HepG2 (cell line): Measurements from ENCODE around the gene DENND2A. TPM values are rescaled to one million over a fixed set of nuclear protein-coding genes. Genes with fewer than 3 reads are reported as not detected.

Experiments
- ATAC-seq: fragments of 200-7000 bp; cut with Tn5 transposase; 3 replicates; pipeline ENCODE4 v1.9.1; 2020; ENCODE audit warnings: mild to moderate bottlenecking, moderate library complexity
- BruUV-seq: library from RNA; stranded (reverse); fragments of 400-500 nt; replicated peaks from 2 replicates; lab custom pipeline; 2021; lab: Mats Ljungman, UMichigan
- CTCF ChIA-PET: fragments of 300-600 bp; formaldehyde crosslinking; extraction: SDS; loops from one replicate; lab custom pipeline; 2021; ENCODE audit warnings: low total read pairs, inconsistent platforms, low intra/inter-chr PET ratio; lab: Yijun Ruan, JAX
- POLR2A ChIA-PET: fragments of 350-600 bp; sonication (Branson Sonifier 250); formaldehyde crosslinking; loops from one replicate; lab custom pipeline; 2020; ENCODE audit warnings: antibody characterized with exemption, inconsistent platforms; lab: Yijun Ruan, JAX
- DNase-seq: peaks from one replicate; pipeline ENCODE4 v3.0.0-alpha.2; 2015; ENCODE audit warnings: low spot score
- FAIRE-seq: peaks from 3 replicates; lab custom pipeline; 2011; peaks lifted over from hg19 to GRCh38; lab: Jason Lieb, UNC
- H2AFZ ChIP-seq: one replicate; pipeline ENCODE4 v1.6.1; 2011; ENCODE audit warnings: low read length, inconsistent platforms
- H3K27ac ChIP-seq: fragments of 300-600 bp; 3 replicates; pipeline ENCODE4 v1.8.0; 2011; ENCODE audit warnings: mixed run types, mild to moderate bottlenecking, mixed read lengths, low read length, inconsistent platforms; ENCODE audit not compliant: insufficient read depth; ENCODE audit errors: extremely low read length
- H3K27me3 ChIP-seq, 2 experiments: fragments of 200-600 bp in 1 of 2; 2 replicates in 1 of 2; 3 replicates in 1 of 2; pipeline versions ENCODE4 v1.6.0 to v1.8.0; 2011; ENCODE audit warnings: low read length in 2 of 2, mild to moderate bottlenecking in 2 of 2, moderate library complexity in 2 of 2, inconsistent platforms in 1 of 2; ENCODE audit not compliant: insufficient read depth in 2 of 2, control insufficient read depth in 1 of 2
- H3K36me3 ChIP-seq, 2 experiments: fragments of 200-600 bp in 1 of 2; replicated peaks in 1 of 2; 2 replicates in 1 of 2; 3 replicates in 1 of 2; pipeline versions ENCODE4 v1.5.1 to v1.8.0; 2011; ENCODE audit warnings: low read length in 2 of 2, inconsistent platforms in 1 of 2; ENCODE audit not compliant: insufficient read depth in 2 of 2, control insufficient read depth in 1 of 2
- H3K4me1 ChIP-seq: 2 replicates; pipeline ENCODE4 v1.5.1; 2012; ENCODE audit warnings: low read length, inconsistent platforms; ENCODE audit not compliant: insufficient read depth
- H3K4me2 ChIP-seq: 2 replicates; pipeline ENCODE4 v1.6.0; 2011; ENCODE audit warnings: low read depth, low read length, inconsistent platforms
- H3K4me3 ChIP-seq, 3 experiments: fragments of 200-600 bp in 1 of 3; sonication (generic), shearing (Covaris generic) in 1 of 3; replicated peaks in 1 of 3; 2 replicates each; pipeline ENCODE4 v1.5.1; 2011 to 2016; ENCODE audit warnings: low read length in 3 of 3, inconsistent platforms in 2 of 3, low read depth in 2 of 3, mild to moderate bottlenecking in 2 of 3, control low read depth in 1 of 3, mixed read lengths in 1 of 3; ENCODE audit not compliant: insufficient read depth in 1 of 3
- H3K79me2 ChIP-seq: one replicate; pipeline ENCODE4 v1.6.1; 2011; ENCODE audit warnings: low read length, inconsistent platforms; ENCODE audit not compliant: insufficient read depth
- H3K9ac ChIP-seq: 2 replicates; pipeline ENCODE4 v1.6.0; 2011; ENCODE audit warnings: mild to moderate bottlenecking, low read depth, low read length, inconsistent platforms; ENCODE audit not compliant: insufficient read depth
- H3K9me3 ChIP-seq: 2 replicates; pipeline ENCODE4 v1.5.1; 2012; ENCODE audit warnings: mild to moderate bottlenecking, low read length
- H4K20me1 ChIP-seq: 2 replicates; pipeline ENCODE4 v1.6.0; 2011; ENCODE audit warnings: inconsistent platforms, mild to moderate bottlenecking, low read length, moderate library complexity; ENCODE audit not compliant: insufficient read depth
- PCBP1 ChIP-seq: fragments of 200-400 bp; formaldehyde crosslinking; IDR thresholded peaks from 2 replicates; pipeline ENCODE4 v1.6.1; 2017; ENCODE audit warnings: mild to moderate bottlenecking, low read depth, low read length, borderline replicate concordance
- ZBTB3 ChIP-seq: sonication (generic); formaldehyde crosslinking; IDR thresholded peaks from 2 replicates; pipeline ENCODE4 v1.4.0; 2020; ENCODE audit warnings: low read depth, mild to moderate bottlenecking, moderate library complexity, missing genetic modification reagents, borderline replicate concordance
- ZNF260 ChIP-seq: sonication (generic); formaldehyde crosslinking; IDR thresholded peaks from 2 replicates; pipeline ENCODE4 v1.4.0; 2020; ENCODE audit warnings: missing genetic modification reagents, low read depth, mild to moderate bottlenecking, borderline replicate concordance
- ZNF615 ChIP-seq: sonication (generic); formaldehyde crosslinking; IDR thresholded peaks from 2 replicates; pipeline ENCODE4 v1.5.0; 2020; ENCODE audit warnings: mild to moderate bottlenecking, missing genetic modification reagents, borderline replicate concordance
- WGBS: methylation state at CpG from one replicate; pipeline ENCODE4 v1.1.6; 2017; ENCODE audit warnings: low lambda C conversion rate; 5-methylcytosine and 5-hydroxymethylcytosine counted together
- in situ Hi-C: cut with HindIII; loops from 2 replicates; pipeline ENCODE4 v1.10.0; 2017; ENCODE audit warnings: low pct_unique_long_range_greater_than_20kb; ENCODE audit not compliant: extremely low pct_ligation_motif_present
- intact Hi-C: fragments of 100-400 bp; cut with micrococcal nuclease; formaldehyde crosslinking; loops from one replicate; pipeline ENCODE4 v1.10.0; 2022; ENCODE audit not compliant: unreplicated experiment
- polyA plus RNA-seq, 8 experiments: library from polyadenylated mRNA; depleted of rRNA in 3 of 8; stranded (reverse) in 7 of 8; unstranded in 1 of 8; fragments of >200 nt; fragmentation: Illumina TruSeq in 4 of 8; extraction: Trizol in 4 of 8; gene quantifications; 2 replicates each; pipeline versions ENCODE4 v1.2.1 to v1.2.3, GENCODE V29; 2011 to 2016; ENCODE audit warnings: low read depth in 4 of 8, missing spikeins in 1 of 8, mixed read lengths in 1 of 8; ENCODE audit not compliant: insufficient read depth in 1 of 8
- total RNA-seq, 5 experiments: library from RNA; depleted of rRNA; stranded (reverse); fragments of >200 nt; fragmentation: Illumina TruSeq; extraction: Trizol; gene quantifications; 2 replicates each; pipeline ENCODE4 v1.2.3, GENCODE V29; 2016; ENCODE audit warnings: low read depth in 1 of 5

The DENND2A gene
- total and polyA plus RNA-seq, 2 of the 13 experiments (the other 11 are each of a cell fraction or from before 2014, with no cell fraction given): not detected

DNA sequence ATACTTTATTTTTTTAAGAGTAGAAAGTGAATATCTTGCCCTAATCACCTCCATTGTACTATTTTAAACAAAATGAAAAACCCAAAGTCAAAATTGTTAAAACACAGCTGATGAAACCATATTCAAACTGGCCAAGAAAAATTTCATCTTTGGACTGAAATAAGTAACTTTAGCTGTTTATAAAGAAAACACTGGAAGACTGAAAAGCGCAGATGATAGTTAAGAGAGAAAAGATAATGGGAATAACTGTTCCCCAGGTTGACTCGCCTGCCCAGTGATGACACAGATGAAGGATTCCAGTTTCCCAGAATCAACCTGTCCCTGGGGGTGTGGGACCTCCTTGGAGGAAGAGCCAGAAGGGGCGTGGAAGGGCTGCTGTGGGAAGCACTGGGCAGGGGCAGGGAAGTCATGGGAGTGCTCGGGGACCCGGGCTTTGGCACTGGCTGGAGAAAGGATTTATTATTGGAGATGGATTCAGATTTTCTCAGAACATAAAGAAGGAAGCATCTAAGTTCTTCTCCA is 43.1 kb downstream of the DENND2A start (continued):
- TF ChIP-seq ZNF260 (no peak), ZNF615 (CRISPR knock-in tag) (no peak)

DNA sequence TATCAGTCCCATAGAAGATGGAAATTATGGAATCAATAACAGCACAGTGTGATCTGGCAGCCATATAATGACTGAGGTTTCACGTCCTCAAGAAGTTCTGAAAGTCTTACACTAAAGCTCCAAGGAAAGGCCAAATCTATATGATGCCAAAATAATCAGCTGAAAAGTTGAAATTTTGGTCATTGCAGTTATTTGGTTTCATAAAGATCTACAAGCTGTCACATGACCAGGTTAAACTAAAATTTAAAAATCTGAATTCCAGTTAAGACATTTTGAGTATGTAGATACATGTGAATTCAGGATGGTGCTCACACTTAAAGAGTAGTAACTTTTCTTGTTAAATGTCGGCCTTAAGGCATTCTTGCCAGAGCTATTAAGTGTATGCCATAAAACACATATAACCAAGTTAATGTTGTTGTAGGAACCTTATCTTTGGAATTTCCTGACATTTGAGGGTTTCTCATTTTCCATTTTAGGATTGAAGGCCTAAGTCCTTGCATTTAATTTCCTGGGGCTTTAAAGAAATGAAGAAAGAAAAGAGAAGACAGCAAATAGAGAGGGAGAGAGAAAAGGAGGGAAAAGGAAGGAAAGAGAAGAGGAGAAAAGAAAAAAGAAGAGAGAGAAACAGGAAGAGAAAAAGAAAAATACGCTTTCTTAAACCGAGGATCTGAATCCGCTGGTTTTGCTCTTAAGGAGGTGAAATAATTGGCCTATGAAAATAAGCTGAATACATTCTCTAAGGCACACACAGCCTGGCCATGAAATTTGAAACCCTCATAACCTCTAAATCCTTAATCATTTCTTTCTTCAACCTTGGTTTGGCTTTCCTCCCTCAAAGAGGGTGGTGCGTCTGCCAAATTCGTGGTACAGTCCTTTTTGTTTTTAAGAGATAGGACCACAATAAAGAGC is 43.8 kb downstream of the DENND2A start:
- no TSS peak for BruUV-seq
- CTCF ChIA-PET: no interaction called here
- Histone ChIP-seq H3K4me2 (no peak overlapping the region), H3K4me1 (no peaks in the 10 kb centered on the region), H3K27me3 (peaks cover 0 to 9% of the 10 kb centered on the region in 2 experiments; a peak in 2 of 5 replicates), H3K36me3 (no peaks in the 10 kb centered on the region), H3K4me3 (no peak overlapping the region), H3K27ac (no peak overlapping the region), H3K9me3 (no peaks in the 10 kb centered on the region), H3K79me2 (no peaks in the 10 kb centered on the region), H2AFZ (no peak overlapping the region), H3K9ac (no peak overlapping the region), H4K20me1 (no peaks in the 10 kb centered on the region)
- FAIRE-seq (no peak), ATAC-seq (no peak), DNase-seq (no peak)
- POLR2A ChIA-PET: no interaction called here
- 26% methylated on average over 7 of the region's 7 CpGs for WGBS
- intact Hi-C loops (no loop called here), in situ Hi-C loops (loop anchor here (5.0 kb wide), 1 partner anchor 79 kb away; no protein-coding TSS in a partner anchor)
- TF ChIP-seq PCBP1 (no peak), ZBTB3 (CRISPR knock-in tag) (no peak)
